HG02943 (cell line): Measurements from ENCODE around the gene C1QTNF8.

ENCODE experiments used
- ATAC-seq: cut with Tn5 transposase; IDR thresholded peaks from one replicate; pipeline ENCODE4 v1.9.1; 2021; ENCODE audit warnings: mild to moderate bottlenecking, low read depth, moderate library complexity; ENCODE audit not compliant: unreplicated experiment

The C1QTNF8 gene, protein sequence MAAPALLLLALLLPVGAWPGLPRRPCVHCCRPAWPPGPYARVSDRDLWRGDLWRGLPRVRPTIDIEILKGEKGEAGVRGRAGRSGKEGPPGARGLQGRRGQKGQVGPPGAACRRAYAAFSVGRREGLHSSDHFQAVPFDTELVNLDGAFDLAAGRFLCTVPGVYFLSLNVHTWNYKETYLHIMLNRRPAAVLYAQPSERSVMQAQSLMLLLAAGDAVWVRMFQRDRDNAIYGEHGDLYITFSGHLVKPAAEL

DNA sequence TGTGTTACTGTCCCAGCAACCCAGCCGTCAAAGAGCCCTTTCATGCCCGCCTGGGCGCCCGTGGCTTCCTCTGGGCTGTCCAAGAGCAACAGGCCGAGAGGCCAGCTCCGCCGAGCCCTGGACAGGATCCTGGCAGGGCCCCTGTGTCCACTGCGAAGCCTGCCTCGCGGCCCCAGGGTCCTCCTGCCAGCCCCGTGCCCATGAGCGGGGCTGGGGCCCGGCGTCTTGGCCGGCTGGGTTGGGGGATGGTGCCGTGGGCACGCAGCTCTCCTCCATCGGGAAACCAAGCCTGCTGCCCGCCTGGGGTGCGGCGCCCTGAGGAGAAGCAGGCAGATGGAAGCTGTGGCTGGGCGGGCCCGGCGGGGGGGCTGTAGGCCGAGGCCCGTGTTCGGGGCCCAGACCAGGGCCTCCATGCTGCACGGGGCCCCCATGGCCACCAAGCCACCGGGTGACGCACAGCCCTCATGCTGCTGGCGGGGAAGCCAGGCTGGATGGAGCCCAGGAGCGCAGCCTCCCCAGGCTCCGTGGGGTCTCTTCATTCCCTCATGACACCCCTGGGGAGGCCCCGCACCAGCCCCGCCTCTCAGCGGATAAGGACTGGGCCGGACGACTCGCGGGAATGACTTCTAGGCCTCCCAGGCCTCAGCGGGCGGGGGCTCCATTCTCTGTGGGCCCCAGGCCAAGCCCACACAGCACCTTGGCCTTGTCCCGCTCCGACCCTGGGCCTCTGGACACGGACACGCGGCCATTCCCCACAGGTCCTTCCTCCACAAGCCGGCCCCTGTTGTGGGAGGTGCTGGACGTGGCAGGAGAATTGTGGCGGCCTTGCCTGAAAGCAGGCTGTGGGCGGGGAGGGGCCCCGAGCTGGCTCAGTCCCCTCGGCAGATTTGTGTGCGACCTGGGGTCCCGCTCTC is at the start of gene C1QTNF8:
TSS of gene C1QTNF8 (minus strand) at position 76 of the 914 bp plus-strand sequence. CDS start 1,322 bp downstream, outside the sequence.
- ATAC-seq = no peak

DNA sequence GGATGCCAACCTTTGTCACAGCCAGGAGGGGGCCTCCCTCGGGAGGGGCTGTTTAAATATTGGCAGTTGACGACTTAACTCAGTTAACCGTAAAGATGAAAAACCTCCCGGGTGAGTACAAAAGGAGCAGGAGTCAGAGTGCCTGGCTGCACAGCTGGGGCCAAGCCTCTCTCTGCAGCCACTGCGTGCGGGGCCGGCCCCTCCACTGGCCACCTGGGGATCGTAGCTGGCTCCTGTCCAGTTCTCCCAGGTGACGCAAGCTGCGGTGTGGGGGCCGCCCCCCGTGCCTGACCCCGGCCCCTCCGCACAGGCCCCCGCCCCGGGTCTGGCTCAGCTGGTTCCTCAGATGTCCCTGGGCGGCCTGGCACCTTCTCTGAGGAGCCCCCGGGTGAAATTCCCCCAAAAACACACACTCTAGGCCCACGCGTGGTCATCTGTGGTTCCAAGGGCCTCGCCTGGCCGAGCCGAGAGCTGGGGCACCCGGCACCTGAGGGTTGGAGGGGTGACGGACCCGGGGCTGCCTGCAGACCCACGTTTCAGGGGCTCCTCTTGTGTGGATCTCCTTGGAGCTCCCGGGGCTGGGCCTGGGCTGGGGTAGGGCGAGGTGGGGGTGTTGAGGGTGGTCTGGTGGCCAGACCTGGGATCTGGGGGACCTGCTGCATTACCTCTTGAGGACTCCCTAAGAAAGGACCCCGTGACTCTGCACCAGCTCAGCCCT is 49.5 kb upstream of the C1QTNF8 start:
- ATAC-seq = no peak

DNA sequence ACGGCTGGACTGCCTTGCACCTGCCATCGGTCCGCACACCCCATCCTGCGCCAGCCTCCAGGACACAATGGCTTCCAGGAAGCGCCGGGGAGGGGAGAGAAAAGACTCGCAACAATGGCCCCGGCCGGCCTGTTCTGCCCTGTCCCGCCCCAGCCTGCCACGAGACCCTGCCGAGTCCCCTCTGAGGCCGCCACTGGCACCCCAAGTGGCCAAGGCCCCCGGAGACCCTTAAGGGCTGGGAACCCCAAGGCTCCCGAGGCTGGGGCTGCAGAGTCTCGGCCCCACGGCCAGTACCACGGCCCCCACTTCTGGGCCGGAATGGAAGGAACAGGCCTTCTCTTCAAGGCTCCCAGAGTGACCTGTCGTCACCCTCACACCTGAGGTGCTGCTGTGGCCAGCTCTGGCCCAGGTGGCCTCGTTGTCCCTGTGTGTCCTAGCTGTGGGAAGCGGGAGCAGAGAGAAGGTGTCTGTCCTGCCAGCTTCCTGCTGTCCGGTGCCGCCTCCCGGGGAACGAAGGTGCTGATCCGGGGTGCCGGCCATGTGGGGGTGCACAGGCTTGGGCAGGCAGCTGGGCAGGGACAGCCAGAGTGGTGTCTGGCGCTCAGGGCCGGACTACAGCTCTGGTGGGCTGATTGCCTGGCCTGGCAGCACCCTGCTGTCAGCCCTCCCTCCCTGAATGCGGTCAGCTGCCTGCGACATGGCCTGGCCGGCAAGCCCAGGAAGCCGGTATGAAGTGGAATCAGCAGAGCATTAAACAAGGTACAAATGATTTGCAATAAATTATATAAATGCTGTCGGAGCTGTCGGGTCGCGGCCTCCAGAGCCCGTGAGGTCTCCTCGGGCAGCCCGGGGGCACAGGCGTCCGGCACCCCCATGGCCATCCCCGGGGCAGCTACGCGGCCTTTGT is 48.7 kb upstream of the C1QTNF8 start:
- no peak for ATAC-seq

DNA sequence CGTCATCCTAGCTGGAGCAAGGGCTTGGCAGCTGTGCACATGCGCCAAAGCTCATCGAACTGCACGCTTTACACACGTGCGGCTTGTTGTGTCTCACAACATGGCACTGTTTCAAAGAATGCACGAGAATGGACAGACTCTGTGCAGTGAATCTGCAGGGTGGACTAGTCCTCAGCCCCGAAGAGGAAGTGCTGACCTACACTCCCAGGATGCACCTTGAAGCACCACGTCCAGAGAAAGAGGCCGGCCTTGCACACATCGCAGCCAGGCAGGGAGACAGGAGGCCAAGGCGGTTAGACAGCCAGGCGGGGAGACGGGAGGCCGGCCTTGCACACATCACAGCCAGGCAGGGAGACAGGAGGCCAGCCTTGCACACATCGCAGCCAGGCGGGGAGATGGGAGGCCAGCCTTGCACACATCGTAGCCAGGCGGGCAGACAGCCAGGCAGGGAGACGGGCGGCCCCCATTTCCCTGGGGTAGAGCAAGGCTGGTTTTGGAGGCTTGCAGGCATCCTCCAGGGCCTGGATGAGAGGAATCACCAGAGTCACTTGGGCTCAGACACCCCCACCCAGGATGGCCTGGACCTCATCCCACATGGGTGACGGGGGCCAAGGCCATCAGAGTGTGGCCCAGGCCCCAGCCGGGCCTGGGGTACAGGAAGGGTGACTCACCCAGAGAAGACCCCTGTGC is 47.9 kb upstream of the C1QTNF8 start:
- ATAC-seq = no peak

DNA sequence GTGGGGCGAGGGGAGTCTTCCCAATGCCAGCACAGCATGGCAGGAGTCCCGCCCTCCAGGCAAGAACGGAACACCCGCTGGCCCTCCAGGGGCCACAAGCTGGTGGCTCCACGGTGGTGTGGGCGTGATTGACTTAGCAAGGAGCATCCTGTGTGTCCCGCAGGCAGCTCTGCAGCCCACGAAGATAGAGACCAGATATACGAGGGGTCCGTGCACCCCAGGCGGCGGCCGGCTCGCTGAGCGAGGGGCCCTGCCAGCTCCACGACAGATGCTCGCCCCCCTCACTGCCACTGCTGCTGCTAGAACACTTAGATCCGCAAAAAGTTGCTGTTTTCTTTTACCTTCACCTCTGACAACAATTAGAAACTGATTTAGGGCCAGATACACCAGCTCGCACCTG is 46.9 kb upstream of the C1QTNF8 start:
- no peak for ATAC-seq

DNA sequence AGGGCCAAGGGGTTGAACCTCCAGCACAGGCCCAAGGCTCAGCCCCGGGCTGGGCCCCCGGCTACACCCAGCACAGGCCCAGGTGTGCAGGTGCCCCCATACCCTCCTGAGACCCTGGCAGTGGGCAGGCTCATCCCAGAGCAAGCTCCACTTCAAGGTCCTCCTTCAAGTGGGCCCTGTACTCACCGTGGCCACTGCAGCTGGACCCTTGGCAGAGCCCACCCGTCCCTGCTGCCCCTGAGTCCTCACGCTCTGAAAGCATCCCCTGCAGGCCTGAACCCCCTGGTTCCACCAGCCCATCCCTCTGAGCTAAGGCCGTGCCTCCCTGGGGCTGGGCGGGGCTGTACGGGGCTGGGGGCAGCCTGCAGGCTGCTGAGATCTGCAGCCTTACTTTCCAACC is 45.7 kb upstream of the C1QTNF8 start:
- no peak for ATAC-seq

DNA sequence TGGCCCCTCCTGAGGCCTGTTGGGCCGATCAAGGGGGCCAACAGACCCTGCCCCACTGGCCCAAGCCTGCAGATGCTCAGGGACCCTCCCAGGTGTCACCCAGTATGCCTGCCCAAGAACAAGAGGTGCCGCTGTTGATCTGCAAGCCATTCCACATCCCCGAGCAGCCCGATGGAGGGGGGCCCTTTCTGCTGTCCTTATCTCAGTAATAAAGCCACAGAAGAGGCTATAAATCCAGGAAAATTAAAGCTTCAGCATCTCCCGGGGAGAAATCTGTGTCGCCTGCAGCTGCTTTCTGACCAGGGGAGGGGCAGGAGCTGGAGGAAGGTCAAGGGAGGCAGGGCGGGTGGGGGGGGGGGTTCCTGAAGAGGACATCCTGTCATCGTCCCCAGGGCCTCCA is 45.1 kb upstream of the C1QTNF8 start:
- ATAC-seq = no peak

DNA sequence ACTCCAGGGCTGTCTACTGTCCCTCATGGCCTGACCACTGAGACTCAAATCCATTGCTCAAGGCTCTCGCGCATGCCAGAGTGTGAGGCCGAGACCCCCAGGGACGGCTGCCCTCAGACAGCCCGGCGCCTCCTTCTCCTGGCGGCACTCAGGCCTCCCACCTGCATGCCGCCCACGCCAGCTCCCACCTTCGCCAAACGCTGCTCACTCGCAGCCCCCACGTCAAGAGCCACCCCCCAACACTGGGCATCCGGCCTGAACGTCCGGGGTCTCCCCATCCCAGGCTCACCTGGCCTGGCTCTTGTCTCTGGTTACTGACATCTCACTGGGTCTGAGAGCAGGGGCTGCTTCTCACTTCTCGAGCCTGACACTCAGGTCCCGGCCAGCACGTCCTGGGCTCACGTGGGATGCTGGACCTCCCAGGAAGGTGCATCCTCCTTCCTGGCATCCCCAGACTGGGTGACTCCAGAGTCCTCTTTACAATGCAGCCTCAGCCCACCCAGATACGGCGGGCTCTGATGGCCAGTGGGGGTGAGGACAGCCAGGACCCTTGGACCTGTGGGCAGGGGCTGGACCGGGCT is 44.6 kb upstream of the C1QTNF8 start:
- no peak for ATAC-seq

DNA sequence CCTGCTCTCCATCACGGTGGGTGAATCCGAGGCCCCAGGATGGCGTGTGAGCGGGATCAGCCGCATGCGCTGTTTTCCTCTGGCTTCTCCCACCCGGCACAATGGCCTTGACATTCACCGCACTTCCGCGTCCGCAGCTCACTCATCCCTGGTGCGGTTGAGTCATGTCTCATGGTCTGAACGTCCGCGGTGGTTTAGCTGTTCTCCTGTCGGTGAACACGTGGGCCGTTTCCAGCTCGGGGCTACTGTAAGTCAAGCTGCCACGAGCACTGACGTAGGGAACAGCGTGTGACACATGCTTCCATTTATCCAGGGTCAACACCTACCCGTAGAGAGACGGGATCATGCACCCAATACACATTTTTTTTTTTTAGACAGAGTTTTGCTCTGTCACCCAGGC is 41.6 kb upstream of the C1QTNF8 start:
- ATAC-seq = no peak

DNA sequence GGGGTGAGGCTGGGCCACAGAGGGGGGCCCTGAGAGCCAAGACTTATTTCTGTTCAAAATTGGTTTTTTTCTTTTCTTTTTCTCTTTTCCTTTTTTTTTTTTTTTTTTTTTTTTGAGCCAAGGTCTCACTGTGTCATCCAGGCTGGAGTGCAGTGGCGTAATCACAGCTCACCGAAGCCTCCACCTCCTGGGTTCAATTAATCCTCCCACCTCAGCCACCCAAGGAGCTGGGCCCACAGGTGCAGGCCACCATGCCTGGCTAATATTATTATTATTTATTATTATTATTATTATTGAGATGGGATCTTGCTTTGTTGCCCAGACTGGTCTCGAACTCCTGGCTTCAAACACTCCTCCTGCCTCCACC is 39.4 kb upstream of the C1QTNF8 start:
- ATAC-seq = no peak

DNA sequence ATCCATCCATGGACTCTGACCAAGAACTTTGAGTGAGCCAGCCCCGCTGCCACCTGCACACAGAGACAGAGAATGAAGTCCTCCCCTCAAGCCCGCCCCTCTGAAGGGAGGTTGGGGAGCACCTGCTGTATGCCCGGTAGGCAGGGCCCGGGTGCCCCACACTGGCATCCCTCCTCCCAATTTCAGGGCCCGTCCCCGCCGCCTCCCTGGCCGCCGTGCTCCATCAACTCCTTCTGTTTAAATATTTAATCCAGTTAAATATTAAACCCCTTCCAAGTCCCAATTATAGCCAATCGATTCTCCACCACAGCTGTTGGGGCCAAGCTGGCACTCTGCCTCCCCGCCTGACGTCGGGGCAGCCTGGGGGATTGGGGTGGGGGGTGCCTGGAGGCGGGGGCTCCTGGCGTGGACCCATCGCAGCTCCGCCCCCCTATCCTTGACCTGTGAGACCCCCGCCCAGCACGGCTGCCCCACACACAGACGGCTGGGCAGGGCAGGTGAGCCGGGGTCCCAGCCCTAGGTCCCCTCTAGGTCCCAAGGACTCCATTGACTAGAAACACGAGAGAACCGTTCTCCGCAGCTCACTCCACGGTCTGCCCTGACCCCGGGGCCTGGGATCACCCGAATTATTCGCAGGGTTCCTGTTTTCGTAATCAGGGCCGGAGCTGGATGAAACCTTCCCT is 38.9 kb upstream of the C1QTNF8 start:
- ATAC-seq = no peak

DNA sequence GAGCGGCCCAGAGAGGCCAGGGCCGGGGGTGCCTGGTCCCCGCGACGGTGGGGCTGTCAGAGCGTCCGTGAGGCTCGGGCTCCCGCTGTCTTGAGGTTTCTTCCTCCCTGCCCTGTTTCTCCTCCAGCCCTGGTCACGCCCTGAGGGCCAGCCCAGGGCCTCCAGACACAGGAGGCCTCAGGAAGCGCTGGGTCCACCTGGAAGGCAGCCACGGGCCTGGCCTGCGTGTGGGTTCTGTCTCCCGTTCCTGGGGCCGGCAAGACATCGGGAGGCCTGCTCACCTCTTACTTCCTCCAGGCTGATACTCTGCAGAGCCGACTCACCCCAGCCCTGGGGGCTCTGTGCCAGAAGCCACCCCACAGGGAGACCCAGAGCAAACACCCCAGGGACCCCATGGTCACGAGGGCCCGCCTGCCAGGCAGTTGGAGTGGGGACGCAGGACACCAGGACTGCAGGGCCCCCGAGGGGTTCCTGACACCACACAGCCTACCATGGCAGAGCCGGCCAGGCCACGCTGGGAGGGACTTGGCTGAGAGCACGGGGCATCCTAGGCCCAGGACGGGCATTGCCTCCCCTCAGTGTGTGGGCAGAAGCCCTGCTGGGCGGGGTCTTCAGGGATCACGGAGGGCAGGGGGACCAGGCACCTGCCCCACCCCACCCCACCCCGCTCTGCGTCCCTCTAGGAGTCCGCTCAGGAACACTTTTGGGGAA is 37.9 kb upstream of the C1QTNF8 start:
- ATAC-seq = no peak

DNA sequence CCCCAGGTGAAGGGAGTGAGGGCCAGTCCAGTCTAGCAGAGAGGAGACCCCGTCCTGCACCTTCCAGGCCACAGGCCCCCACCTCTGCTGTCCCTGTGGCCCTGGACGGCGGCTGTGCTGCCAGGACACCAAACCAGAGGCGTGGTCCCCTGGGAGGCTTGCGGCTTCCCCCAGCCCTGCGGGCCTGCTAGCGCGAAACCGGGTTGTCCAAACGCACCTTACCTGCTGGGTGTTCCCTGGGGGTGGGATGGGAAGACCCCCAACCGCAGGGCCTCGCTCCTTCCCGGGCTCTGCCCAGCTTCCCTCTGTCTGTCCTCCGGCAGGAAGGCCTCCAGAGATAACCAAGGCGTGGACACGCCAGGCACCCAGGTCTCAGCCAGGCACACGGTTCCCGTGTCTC is 37.2 kb upstream of the C1QTNF8 start:
- ATAC-seq = no peak

DNA sequence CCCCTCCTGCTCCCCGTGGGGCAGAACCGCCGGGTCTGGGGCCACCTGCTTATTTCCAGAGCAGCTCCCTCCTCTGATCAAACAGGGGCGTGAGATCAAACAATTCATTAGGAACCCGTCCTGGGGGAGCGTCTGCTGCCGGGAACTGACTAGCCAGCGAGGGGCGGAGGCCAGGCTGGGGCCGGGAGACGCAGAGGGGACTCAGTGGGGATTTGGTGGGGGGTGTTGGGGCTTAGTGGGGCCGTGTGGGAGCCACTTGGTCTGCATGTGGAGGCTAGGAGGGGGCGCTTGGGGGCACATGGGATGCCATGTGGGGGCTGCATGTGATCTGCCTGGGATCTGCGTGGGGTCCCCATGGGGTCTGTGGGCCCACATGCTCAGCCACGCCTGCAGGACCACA is 36.4 kb upstream of the C1QTNF8 start:
- no peak for ATAC-seq

DNA sequence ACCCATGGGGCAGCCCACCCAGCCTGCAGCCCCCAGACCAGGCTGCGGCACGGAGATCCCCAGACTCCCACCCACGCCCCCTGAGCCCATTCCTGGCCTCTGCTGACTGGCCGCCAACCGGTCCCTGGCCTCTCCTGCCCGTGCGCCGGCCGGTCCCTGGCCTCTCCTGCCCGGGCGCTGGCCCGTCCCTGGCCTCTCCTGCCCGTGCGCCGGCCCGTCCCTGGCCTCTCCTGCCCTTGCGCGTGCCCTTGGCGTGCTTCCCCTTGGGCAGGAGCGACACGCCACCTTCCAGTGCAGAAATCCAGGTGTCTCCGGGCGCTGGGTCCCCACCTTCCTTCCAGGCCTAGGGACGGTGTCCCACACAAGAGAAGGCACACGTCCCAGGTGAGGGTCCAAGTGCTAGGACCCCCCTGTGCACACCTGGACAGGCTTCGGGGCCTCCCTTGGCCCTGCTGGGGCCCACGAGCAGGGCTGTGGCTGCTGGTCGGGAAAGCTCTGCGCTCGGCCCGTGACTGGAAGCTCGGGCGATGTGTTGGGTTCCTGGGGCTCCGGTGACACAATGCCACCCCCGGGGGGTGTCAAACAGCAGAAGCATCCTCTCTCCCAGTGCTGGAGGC is 35.4 kb upstream of the C1QTNF8 start:
- no peak for ATAC-seq

DNA sequence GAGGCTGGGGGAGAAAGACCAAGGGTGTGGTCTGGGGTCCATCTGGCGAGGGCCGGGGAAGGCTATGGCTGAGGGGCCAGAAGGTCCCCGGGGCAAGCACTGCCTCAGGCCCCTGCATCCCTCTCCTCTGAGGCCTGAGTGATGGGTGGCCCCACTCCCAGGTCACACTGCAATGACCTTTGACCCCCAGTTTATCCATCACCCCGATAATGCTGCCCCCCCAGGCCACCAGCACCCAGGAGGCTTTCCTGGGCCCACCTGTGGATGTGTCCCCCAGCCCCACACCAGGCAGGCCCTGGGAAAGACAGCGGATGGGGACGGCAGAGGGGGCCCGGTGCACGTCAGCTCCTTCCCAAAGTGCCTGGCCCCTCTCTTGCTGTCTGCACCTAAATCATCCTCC is 34.3 kb upstream of the C1QTNF8 start:
- ATAC-seq = no peak

DNA sequence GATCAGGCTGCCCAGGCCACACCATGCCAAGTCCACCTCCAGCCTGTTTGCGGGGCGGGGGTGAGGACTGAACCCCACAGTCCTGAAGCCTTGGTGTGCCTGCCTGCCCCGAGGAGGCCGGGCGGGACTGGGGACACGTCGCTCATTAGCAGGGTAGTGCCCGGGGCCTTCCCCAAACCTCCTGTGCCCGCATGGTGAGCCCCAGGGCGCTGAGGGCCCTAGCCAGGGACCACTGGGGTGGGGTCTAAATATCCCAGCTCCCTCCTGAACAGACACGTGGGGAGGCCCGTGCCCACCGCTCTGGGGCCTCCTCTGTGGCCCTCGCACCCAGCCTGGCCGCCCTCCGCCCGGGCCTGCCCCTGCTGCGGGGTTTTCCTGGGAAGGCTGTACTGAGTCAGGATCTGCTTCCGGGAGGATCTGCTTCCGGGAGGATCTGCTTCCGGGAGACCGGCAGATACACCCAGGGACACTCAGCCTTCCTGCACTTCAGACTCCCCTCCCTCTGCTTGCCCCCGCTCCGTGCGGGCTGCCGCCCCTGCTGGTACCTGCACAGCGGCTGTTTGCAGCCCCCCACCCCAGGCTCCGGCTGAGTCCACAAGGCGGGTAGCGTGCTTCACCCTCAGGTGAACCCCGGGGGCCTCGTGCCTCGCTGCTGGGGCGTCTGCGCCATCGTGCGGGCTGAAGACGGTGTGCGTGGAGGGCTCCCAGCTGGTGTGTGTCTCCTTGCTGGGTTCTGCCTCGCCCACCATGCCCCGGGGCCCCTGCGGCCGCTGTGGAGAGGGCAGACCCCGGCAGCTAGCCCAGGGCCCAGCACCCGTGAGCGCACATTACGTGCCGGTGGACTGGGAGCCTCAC is 33.3 kb upstream of the C1QTNF8 start:
- ATAC-seq = no peak
